ENCODE data around the gene GLRX3. TPM values are rescaled to one million over a fixed set of nuclear protein-coding genes. Genes with fewer than 3 reads are reported as not detected.
"Not testable (repeated sequence)": the region's sequence is repeated elsewhere in the genome, so short reads cannot be mapped to it uniquely, and the experiment has no call there.

The GLRX3 gene
- total RNA-seq (2022) (191 and 195 TPM in 2 replicates), Bru-seq, nascent RNA (percentile 90 among the genes with signal in this experiment), BruChase-seq, experiment 1, labeled RNA remaining after a 2-hour chase (percentile 89 among the genes with signal in this experiment), BruChase-seq, experiment 2, labeled RNA remaining after a 6-hour chase (percentile 89 among the genes with signal in this experiment)
- long read RNA-seq, transcript GLRX3-202 (12 exons, 3,827 nt), result minor isoform, 129 of 450 reads
- long read RNA-seq, transcript GLRX3-201 (11 exons, 1,302 nt), result major isoform, 287 of 450 reads
- long read RNA-seq, partial matches to known transcripts, result 10 of 450 reads
- long read RNA-seq, other reads (novel, unspliced or antisense), result 23 of 450 reads

DNA sequence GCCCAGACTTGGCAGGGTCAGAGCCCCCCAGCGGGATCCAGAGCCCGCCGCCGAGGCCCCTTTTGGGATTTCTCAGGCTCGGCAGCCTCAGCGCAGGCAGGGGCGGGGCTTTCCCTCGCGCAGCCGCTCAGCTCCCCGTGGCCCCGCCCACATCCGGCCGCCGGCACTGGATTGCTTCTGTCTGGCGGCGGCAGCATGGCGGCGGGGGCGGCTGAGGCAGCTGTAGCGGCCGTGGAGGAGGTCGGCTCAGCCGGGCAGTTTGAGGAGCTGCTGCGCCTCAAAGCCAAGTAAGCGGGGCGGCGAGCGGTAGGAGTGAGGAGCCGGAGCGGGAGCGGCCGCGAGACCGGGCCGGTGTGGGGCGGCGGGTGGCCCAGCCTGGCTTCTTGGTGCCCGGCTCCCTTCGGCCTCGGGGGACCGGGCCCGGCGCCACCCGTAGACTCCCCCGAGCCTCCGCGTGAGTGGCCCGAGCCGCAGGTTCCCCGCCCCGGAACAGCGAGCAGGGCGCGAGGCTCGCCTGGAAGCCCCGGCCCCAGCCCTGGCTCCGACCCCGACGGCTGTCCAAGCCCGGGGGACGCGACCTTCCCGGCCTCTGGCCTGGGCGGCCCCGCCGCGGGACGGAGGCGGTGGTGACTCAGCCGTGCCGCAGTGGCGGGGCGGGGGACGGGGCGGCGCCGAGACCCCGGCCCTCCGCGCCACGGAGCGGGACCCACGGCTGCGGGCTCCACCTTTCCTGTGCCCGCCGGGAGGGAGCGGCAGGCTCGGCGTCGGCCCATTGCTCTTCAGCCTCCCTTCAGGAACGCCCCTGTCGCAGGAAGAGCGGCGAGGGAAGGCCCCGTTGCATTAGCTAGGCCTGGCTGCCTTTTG lies at the start of gene GLRX3:
Gene GLRX3, plus strand, starts transcription at position 166 of the 864 bp plus-strand sequence. Its CDS starts 30 bp downstream, at position 196.
- Histone ChIP-seq H3K4me1 (peaks cover 10% of the 10 kb centered on the region), H3K9me3 (no peaks in the 10 kb centered on the region), H3K27me3 (replicated peaks; ENCODE audit: control insufficient read depth, insufficient read depth, low read length) (no peaks in the 10 kb centered on the region), H3K36me3 (ENCODE audit: control insufficient read depth, insufficient read depth, low read length) (no peaks in the 10 kb centered on the region), H3K4me3 (ENCODE audit: low read depth, low read length) (peak within 1 kb of the TSS; percentile 95)
- ChIA-PET POLR2A (interaction anchor here (0.6 to 1.9 kb wide), 3 partner anchors 9 to 36 kb away, joined by 3 to 66 read pairs (median 5); partner anchors contain the start of gene C10orf143), CTCF (interaction anchor here (0.8 to 2.5 kb wide), 3 partner anchors 9 to 43 kb away, joined by 3 to 33 read pairs (median 7); partner anchors contain the start of gene C10orf143)
- DNase-seq, result peak; percentile 75 to 91
- H3K4me3 Mint-ChIP-seq (ENCODE audit: unreplicated experiment), result peak within 1 kb of the TSS; percentile 84
- peaks cover 26% of the 10 kb centered on the region for H3K36me3 Mint-ChIP-seq (ENCODE audit: insufficient read depth, unreplicated experiment)
- no peaks in the 10 kb centered on the region for H3K9me3 Mint-ChIP-seq (ENCODE audit: unreplicated experiment)
- TF ChIP-seq, protein P1, sequence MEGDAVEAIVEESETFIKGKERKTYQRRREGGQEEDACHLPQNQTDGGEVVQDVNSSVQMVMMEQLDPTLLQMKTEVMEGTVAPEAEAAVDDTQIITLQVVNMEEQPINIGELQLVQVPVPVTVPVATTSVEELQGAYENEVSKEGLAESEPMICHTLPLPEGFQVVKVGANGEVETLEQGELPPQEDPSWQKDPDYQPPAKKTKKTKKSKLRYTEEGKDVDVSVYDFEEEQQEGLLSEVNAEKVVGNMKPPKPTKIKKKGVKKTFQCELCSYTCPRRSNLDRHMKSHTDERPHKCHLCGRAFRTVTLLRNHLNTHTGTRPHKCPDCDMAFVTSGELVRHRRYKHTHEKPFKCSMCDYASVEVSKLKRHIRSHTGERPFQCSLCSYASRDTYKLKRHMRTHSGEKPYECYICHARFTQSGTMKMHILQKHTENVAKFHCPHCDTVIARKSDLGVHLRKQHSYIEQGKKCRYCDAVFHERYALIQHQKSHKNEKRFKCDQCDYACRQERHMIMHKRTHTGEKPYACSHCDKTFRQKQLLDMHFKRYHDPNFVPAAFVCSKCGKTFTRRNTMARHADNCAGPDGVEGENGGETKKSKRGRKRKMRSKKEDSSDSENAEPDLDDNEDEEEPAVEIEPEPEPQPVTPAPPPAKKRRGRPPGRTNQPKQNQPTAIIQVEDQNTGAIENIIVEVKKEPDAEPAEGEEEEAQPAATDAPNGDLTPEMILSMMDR (IDR thresholded peaks at IDR 0.05; ENCODE audit: insufficient read depth in 1 of 2, low read depth in 1 of 2, low read length in 1 of 2, severe bottlenecking in 1 of 2, unreplicated experiment in 1 of 2), result no peak
- no TSS peak for BruUV-seq (replicated peaks)
- peak within 1 kb of the TSS; percentile 50 for H3K27ac Mint-ChIP-seq (ENCODE audit: unreplicated experiment)
- peaks cover 7% of the 10 kb centered on the region for H3K4me1 Mint-ChIP-seq (ENCODE audit: low read depth, unreplicated experiment)
- intact Hi-C loops (cut with micrococcal nuclease; ENCODE audit: unreplicated experiment), result loop anchor here (1.0 to 2.0 kb wide), 2 partner anchors 25 to 42 kb away; no protein-coding TSS in a partner anchor
- no peaks in the 10 kb centered on the region for H3K27me3 Mint-ChIP-seq (ENCODE audit: insufficient read depth, unreplicated experiment)

DNA sequence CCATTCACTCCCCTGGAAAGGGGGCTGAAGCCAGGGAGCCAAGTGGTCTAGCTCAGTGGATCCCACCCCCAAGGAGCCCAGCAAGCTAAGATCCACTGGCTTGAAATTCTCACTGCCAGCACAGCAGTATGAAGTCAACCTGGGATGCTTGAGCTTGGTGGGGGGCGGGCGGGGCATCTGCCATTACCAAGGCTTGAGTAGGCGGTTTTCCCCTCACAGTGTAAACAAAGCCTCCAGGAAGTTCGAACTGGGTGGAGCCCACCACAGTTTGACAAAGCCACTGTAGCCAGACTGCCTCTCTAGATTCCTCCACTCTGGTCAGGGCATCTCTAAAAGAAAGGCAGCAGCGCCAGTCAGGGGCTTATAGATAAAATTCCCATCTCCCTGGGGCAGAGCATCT lies 45.6 kb upstream of the GLRX3 start:
- H3K4me1 Mint-ChIP-seq (ENCODE audit: low read depth, unreplicated experiment); H3K27ac Mint-ChIP-seq (ENCODE audit: unreplicated experiment); H3K9me3 Mint-ChIP-seq (ENCODE audit: unreplicated experiment); H3K27me3 ChIP-seq (replicated peaks; ENCODE audit: control insufficient read depth, insufficient read depth, low read length); intact Hi-C loops (cut with micrococcal nuclease; ENCODE audit: unreplicated experiment); H3K36me3 Mint-ChIP-seq (ENCODE audit: insufficient read depth, unreplicated experiment); H3K4me3 Mint-ChIP-seq (ENCODE audit: unreplicated experiment); H3K36me3 ChIP-seq (ENCODE audit: control insufficient read depth, insufficient read depth, low read length); BruUV-seq (replicated peaks); POLR2A ChIA-PET; H3K4me1 ChIP-seq; DNase-seq; CTCF ChIA-PET; H3K9me3 ChIP-seq; H3K4me3 ChIP-seq (ENCODE audit: low read depth, low read length): not testable (repeated sequence)
- H3K27me3 Mint-ChIP-seq (ENCODE audit: insufficient read depth, unreplicated experiment), result peaks cover 24% of the 10 kb centered on the region

DNA sequence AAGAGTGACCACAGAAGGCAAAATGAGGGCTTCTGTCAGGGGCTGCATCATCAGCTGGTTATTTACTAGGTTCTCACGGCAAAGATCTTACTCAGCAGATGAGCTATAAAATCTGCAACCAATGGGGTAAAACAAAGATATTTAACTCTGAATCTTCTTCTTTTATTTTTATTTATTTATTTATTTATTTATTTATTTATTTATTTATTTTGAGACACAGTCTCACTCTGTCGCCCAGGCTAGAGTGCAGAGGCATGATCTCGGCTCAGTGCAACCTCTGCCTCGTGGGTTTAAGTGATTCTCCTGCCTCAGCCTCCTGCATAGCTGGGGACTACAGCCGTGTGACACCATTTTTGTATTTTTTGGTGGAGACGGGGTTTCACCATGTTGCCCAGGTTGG lies 36.8 kb upstream of the GLRX3 start:
- TF ChIP-seq, protein P1 (IDR thresholded peaks at IDR 0.05; ENCODE audit: insufficient read depth in 1 of 2, low read depth in 1 of 2, low read length in 1 of 2, severe bottlenecking in 1 of 2, unreplicated experiment in 1 of 2), result no peak
- H3K27me3 Mint-ChIP-seq (ENCODE audit: insufficient read depth, unreplicated experiment), result no peaks in the 10 kb centered on the region
- H3K36me3 ChIP-seq (ENCODE audit: control insufficient read depth, insufficient read depth, low read length), result no peaks in the 10 kb centered on the region
- ChIA-PET POLR2A (no interaction called here), CTCF (no interaction called here)
- H3K36me3 Mint-ChIP-seq (ENCODE audit: insufficient read depth, unreplicated experiment), result no peaks in the 10 kb centered on the region
- H3K27ac Mint-ChIP-seq (ENCODE audit: unreplicated experiment), result no peak overlapping the region
- H3K4me1 ChIP-seq, result no peaks in the 10 kb centered on the region
- intact Hi-C loops (cut with micrococcal nuclease; ENCODE audit: unreplicated experiment), result no loop called here
- no peaks in the 10 kb centered on the region for H3K9me3 Mint-ChIP-seq (ENCODE audit: unreplicated experiment)
- BruUV-seq (replicated peaks), result no TSS peak
- H3K4me3 ChIP-seq (ENCODE audit: low read depth, low read length), result no peak overlapping the region
- no peaks in the 10 kb centered on the region for H3K27me3 ChIP-seq (replicated peaks; ENCODE audit: control insufficient read depth, insufficient read depth, low read length)
- H3K4me1 Mint-ChIP-seq (ENCODE audit: low read depth, unreplicated experiment), result no peaks in the 10 kb centered on the region
- peaks cover 4% of the 10 kb centered on the region; the same call in 1 of the 2 replicates for H3K9me3 ChIP-seq
- no peak overlapping the region for H3K4me3 Mint-ChIP-seq (ENCODE audit: unreplicated experiment)
- no peak for DNase-seq
